Endodermal cell (in vitro differentiated cells): Measurements from ENCODE around the gene TPST1. TPM values are rescaled to one million over a fixed set of nuclear protein-coding genes. Genes with fewer than 3 reads are reported as not detected.
"Not testable (repeated sequence)": the region's sequence is repeated elsewhere in the genome, so short reads cannot be mapped to it uniquely, and the experiment has no call there.

Experiments
- DNase-seq: peaks from one replicate; pipeline ENCODE4 v3.0.0-alpha.2; 2017
- H3K27ac ChIP-seq: 2 replicates; pipeline ENCODE4 v1.5.1; 2013; ENCODE audit warnings: mild to moderate bottlenecking, low read depth, low read length, moderate library complexity
- H3K27me3 ChIP-seq: 2 replicates; pipeline ENCODE4 v1.6.1; 2013; ENCODE audit warnings: mild to moderate bottlenecking, low read length, moderate library complexity; ENCODE audit not compliant: insufficient read depth, control insufficient read depth, poor library complexity, severe bottlenecking
- H3K36me3 ChIP-seq: 2 replicates; pipeline ENCODE4 v1.7.0; 2013; ENCODE audit warnings: mild to moderate bottlenecking, low read length, moderate library complexity; ENCODE audit not compliant: control insufficient read depth, insufficient read depth
- H3K4me1 ChIP-seq: one replicate; pipeline ENCODE4 v1.7.0; 2013; ENCODE audit warnings: low read length; ENCODE audit not compliant: control insufficient read depth, insufficient read depth
- H3K4me3 ChIP-seq: 2 replicates; pipeline ENCODE4 v1.5.1; 2013; ENCODE audit warnings: mild to moderate bottlenecking, low read length, moderate library complexity
- H3K9ac ChIP-seq: 2 replicates; pipeline ENCODE4 v1.6.1; 2013; ENCODE audit warnings: mild to moderate bottlenecking, low read length, moderate library complexity; ENCODE audit not compliant: poor library complexity, severe bottlenecking; ENCODE audit errors: extremely low read depth
- H3K9me3 ChIP-seq: 2 replicates; pipeline ENCODE4 v1.6.1; 2013; ENCODE audit warnings: mild to moderate bottlenecking, low read length, moderate library complexity; ENCODE audit not compliant: control insufficient read depth
- H3K27ac Mint-ChIP-seq: 2 replicates; pipeline ENCODE4 v1.8.0; 2020; ENCODE audit warnings: mixed read lengths
- H3K27me3 Mint-ChIP-seq: 2 replicates; pipeline ENCODE4 v1.8.0; 2021; ENCODE audit warnings: mild to moderate bottlenecking, mixed read lengths; ENCODE audit not compliant: insufficient read depth
- H3K36me3 Mint-ChIP-seq: 2 replicates; pipeline ENCODE4 v1.8.0; 2020; ENCODE audit warnings: low read depth, mixed read lengths
- H3K4me1 Mint-ChIP-seq: 2 replicates; pipeline ENCODE4 v1.8.0; 2020; ENCODE audit warnings: mixed read lengths
- H3K4me3 Mint-ChIP-seq: 2 replicates; pipeline ENCODE4 v1.8.0; 2020; ENCODE audit warnings: mild to moderate bottlenecking, moderate library complexity, mixed read lengths
- H3K9me3 Mint-ChIP-seq: 2 replicates; pipeline ENCODE4 v1.8.0; 2020; ENCODE audit warnings: mild to moderate bottlenecking, mixed read lengths
- WGBS, 2 experiments: methylation state at CpG; one replicate each; pipeline versions ENCODE4 v1.1.5 to v1.1.7; 2013; ENCODE audit warnings: missing lambda C conversion rate in 2 of 2, mixed read lengths in 1 of 2; ENCODE audit not compliant: insufficient coverage in 1 of 2, insufficient read length in 1 of 2; 5-methylcytosine and 5-hydroxymethylcytosine counted together
- total RNA-seq, 2 donors: library from RNA; stranded (reverse); fragmentation: NEBNext Ultra II Directional in 1 of 2; extraction: Animal tissue kit (Norgen Biotek cat#: 25700) in 1 of 2; gene quantifications; 2 replicates in 1 of 2; 3 replicates in 1 of 2; pipeline ENCODE4 v1.2.1, GENCODE V29; 2021
- TF ChIP-seq, protein P1 (sequence below): fragments of 200-600 bp; sonication (generic); conservative IDR thresholded peaks from 2 replicates; pipeline ENCODE4 v1.5.0; 2021; ENCODE audit warnings: antibody characterized with exemption, mild to moderate bottlenecking

TPST1 gene
- total RNA-seq, 2 donors from 2014 or later: 38.3 to 43.8 TPM

DNA sequence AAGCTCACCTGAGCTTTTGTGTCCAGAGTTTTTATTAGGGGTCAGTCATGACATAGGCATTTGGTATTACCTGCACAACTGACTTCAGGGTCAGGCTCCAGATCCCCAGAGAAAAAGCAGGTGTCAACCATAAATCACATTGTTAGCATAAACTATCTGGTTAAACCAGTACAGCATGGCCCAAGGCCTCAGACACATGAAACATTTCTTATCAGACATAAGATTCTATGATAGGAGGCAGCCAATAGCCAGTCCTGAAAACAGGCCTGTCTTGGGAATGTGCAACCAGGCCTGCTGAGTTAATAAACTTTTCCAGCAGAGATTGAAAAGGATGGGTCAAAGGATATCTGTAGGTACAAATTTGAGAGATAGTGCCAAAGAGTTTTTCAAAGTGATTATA, 116.1 kb downstream of the TPST1 start:
- Mint-ChIP-seq H3K4me3 (no peak overlapping the region), H3K27ac (no peak overlapping the region), H3K27me3 (no peaks in the 10 kb centered on the region), H3K36me3 (peaks cover 41% of the 10 kb centered on the region), H3K9me3 (peaks cover 29% of the 10 kb centered on the region), H3K4me1 (peaks cover 11% of the 10 kb centered on the region)
- DNase-seq: no peak
- H3K4me3 ChIP-seq: peak overlapping the region; percentile 41
- H3K9ac ChIP-seq: no peak overlapping the region
- peaks cover 23% of the 10 kb centered on the region for H3K36me3 ChIP-seq
- peaks cover 41% of the 10 kb centered on the region for H3K9me3 ChIP-seq
- no peak overlapping the region for H3K27ac ChIP-seq
- no peaks in the 10 kb centered on the region for H3K4me1 ChIP-seq
- H3K27me3 ChIP-seq: no peaks in the 10 kb centered on the region
- TF ChIP-seq, protein P1, sequence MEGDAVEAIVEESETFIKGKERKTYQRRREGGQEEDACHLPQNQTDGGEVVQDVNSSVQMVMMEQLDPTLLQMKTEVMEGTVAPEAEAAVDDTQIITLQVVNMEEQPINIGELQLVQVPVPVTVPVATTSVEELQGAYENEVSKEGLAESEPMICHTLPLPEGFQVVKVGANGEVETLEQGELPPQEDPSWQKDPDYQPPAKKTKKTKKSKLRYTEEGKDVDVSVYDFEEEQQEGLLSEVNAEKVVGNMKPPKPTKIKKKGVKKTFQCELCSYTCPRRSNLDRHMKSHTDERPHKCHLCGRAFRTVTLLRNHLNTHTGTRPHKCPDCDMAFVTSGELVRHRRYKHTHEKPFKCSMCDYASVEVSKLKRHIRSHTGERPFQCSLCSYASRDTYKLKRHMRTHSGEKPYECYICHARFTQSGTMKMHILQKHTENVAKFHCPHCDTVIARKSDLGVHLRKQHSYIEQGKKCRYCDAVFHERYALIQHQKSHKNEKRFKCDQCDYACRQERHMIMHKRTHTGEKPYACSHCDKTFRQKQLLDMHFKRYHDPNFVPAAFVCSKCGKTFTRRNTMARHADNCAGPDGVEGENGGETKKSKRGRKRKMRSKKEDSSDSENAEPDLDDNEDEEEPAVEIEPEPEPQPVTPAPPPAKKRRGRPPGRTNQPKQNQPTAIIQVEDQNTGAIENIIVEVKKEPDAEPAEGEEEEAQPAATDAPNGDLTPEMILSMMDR: no peak

DNA sequence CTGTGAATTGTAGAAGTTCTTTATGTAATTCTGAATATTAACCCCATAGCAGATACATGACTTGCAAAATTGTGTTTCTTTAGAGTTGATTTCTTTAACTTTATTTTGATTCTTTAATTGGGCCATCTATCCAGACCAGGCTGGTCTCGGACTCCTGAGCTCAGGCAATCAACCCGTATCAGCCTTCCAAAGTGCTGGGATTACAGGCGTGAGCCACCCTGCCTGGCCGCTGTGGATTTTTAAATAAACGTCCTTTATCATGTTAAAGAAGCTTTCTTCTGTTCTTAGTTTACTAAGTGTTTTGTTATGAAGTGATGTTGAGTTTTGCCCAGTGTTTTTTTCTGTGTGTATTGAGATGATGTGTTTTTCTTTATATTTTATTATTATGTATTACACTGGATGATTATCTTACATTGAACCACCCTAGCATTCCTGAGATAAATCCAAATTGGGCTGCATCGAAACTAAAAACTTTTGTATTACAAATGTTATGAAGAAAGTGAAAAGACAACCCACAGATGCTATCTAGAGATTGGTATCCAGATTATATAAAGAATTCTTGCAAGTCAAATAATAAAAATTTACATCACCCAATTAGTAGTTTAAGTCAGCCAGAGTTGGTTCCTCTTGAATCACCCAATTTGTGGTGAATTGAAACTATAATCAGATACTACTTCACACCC, 118.1 kb downstream of the TPST1 start:
- Histone ChIP-seq H3K9ac (no peak overlapping the region), H3K4me3 (no peak overlapping the region), H3K9me3 (peaks cover 39% of the 10 kb centered on the region), H3K27me3 (no peaks in the 10 kb centered on the region), H3K36me3 (peaks cover 23% of the 10 kb centered on the region), H3K4me1 (no peaks in the 10 kb centered on the region), H3K27ac (no peak overlapping the region)
- Mint-ChIP-seq H3K4me1 (peaks cover 11% of the 10 kb centered on the region), H3K36me3 (peaks cover 39% of the 10 kb centered on the region), H3K27me3 (no peaks in the 10 kb centered on the region), H3K9me3 (peaks cover 29% of the 10 kb centered on the region), H3K4me3 (no peak overlapping the region), H3K27ac (no peak overlapping the region)
- WGBS, 2 experiments: 81 to 94% methylated on average over 3 to 6 of the region's 6 CpGs
- no peak for DNase-seq
- TF ChIP-seq, protein P1: no peak

DNA sequence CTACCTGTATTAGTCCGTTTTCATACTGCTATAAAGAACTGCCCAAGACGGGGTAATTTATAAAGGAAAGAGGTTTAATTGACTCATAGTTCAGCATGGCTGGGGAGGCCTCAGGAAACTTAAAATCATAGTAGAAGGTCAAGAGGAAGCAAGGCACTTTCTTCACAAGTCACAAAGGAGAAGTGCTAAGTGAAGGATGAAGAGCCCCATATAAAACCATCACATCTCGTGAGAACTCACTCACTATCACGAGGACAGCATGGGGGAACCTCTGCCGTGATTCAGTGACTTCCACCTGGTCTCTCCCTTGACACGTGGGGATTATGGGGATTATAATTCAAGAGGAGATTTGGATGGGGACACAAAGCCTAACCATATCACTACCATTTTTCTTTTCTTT, 119.9 kb downstream of the TPST1 start:
- H3K9ac ChIP-seq, H3K27ac ChIP-seq, H3K4me1 ChIP-seq, H3K4me3 ChIP-seq, H3K4me3 Mint-ChIP-seq, H3K27me3 Mint-ChIP-seq, DNase-seq, H3K27me3 ChIP-seq, H3K27ac Mint-ChIP-seq: not testable (repeated sequence)
- H3K9me3 Mint-ChIP-seq: peaks cover 24% of the 10 kb centered on the region
- Histone ChIP-seq H3K36me3 (peaks cover 23% of the 10 kb centered on the region), H3K9me3 (peaks cover 24% of the 10 kb centered on the region)
- H3K4me1 Mint-ChIP-seq: peaks cover 14% of the 10 kb centered on the region
- H3K36me3 Mint-ChIP-seq: peaks cover 34% of the 10 kb centered on the region
- 88 to 96% methylated on average over 4 to 6 of the region's 6 CpGs for WGBS, 2 experiments
